Renal cortical epithelial cell (primary cell): Measurements from ENCODE around the gene ITGB4. TPM values are rescaled to one million over a fixed set of nuclear protein-coding genes. Genes with fewer than 3 reads are reported as not detected.
"Not testable (repeated sequence)": the region's sequence is repeated elsewhere in the genome, so short reads cannot be mapped to it uniquely, and the experiment has no call there.

Experiments used
- DNase-seq: peaks from one replicate; pipeline ENCODE4 v3.0.0-alpha.2; 2011; ENCODE audit warnings: low read depth
- total RNA-seq: library from RNA; depleted of rRNA; stranded (reverse); fragments of >200 nt; gene quantifications from 2 replicates; pipeline ENCODE4 v1.2.3, GENCODE V29; 2014

ITGB4 gene
- total RNA-seq, 1 donor from 2014 or later: 82.5 TPM

GRCh38 chr17:75752802-75753513, 31.7 kb downstream of the ITGB4 start:
- DNase-seq: no peak

GRCh38 chr17:75753514-75754377, 32.5 kb downstream of the ITGB4 start:
- DNase-seq: no peak

- no peak for DNase-seq
Observed at GRCh38 chr17:75754378-75755204, 33.3 kb downstream of the ITGB4 start.

GRCh38 chr17:75755205-75755901, 34.1 kb downstream of the ITGB4 start:
- no peak for DNase-seq

- no peak for DNase-seq
Observed at GRCh38 chr17:75755990-75756389, 34.7 kb downstream of the ITGB4 start.

GRCh38 chr17:75756451-75757085, 35.3 kb downstream of the ITGB4 start:
- no peak for DNase-seq

GRCh38 chr17:75757086-75757681, 35.9 kb downstream of the ITGB4 start:
- DNase-seq: no peak

- DNase-seq: no peak
Observed at GRCh38 chr17:75758131-75758905, 37.1 kb downstream of the ITGB4 start.

- DNase-seq: no peak
Observed at GRCh38 chr17:75759457-75759856, 38.2 kb downstream of the ITGB4 start.

GRCh38 chr17:75759978-75760640, 38.9 kb downstream of the ITGB4 start:
- not testable (repeated sequence) for DNase-seq

GRCh38 chr17:75762513-75763268, 41.4 kb downstream of the ITGB4 start:
- no peak for DNase-seq

GRCh38 chr17:75763269-75763607, 42.0 kb downstream of the ITGB4 start:
- DNase-seq: no peak

- DNase-seq: no peak
Observed at GRCh38 chr17:75763613-75764416, 42.6 kb downstream of the ITGB4 start.

- no peak for DNase-seq
Observed at GRCh38 chr17:75764417-75764710, 43.1 kb downstream of the ITGB4 start.

GRCh38 chr17:75764711-75765421, 43.6 kb downstream of the ITGB4 start, which contains the start of gene GALK1:
Gene GALK1 (minus strand): TSS chr17:75765192. CDS start chr17:75765136, 56 bp downstream.
- DNase-seq: no peak

- no peak for DNase-seq
Observed at GRCh38 chr17:75765981-75766380, 44.7 kb downstream of the ITGB4 start.

GRCh38 chr17:75767881-75768280, 46.6 kb downstream of the ITGB4 start:
- DNase-seq: no peak
